HFF-Myc (cell line): ENCODE data around the gene CREB1.
A peak's percentile ranks its signal among the peaks of the same experiment; 100 is the strongest.

Experiments
- DNase-seq: peaks from one replicate; pipeline ENCODE4 v3.0.0-alpha.2; 2011; ENCODE audit warnings: low read depth; ENCODE audit errors: extremely low read depth
- H3K4me3 ChIP-seq: replicated peaks from 2 replicates; pipeline ENCODE4 v1.5.1; 2011; ENCODE audit warnings: low read depth, mild to moderate bottlenecking, control low read depth, low read length
- CTCF ChIP-seq: IDR thresholded peaks from 2 replicates; pipeline ENCODE4 v1.5.1; 2012; ENCODE audit warnings: mild to moderate bottlenecking, low read depth, low read length, control low read depth; ENCODE audit errors: missing control alignments

The CREB1 gene

GRCh38 chr2:207523005-207523404, 6.8 kb upstream of the CREB1 start:
- TF ChIP-seq CTCF: no peak
- H3K4me3 ChIP-seq: no peak overlapping the region
- no peak for DNase-seq

GRCh38 chr2:207525296-207525695, 4.5 kb upstream of the CREB1 start:
- TF ChIP-seq CTCF: no peak
- H3K4me3 ChIP-seq: no peak overlapping the region

GRCh38 chr2:207528980-207529329, 807 bp upstream of the CREB1 start:
- TF ChIP-seq CTCF: no peak
- no peak for DNase-seq
- H3K4me3 ChIP-seq: peak overlapping the region; percentile 70

More at GRCh38 chr2:207525296-207525695, 4.5 kb upstream of the CREB1 start:
- no peak for DNase-seq

- no peak for TF ChIP-seq CTCF
- peak overlapping the region; percentile 94 for H3K4me3 ChIP-seq
- no peak for DNase-seq
Observed at GRCh38 chr2:207530160-207531031, 634 bp downstream of the CREB1 start.

GRCh38 chr2:207531032-207531952, 1.5 kb downstream of the CREB1 start:
- peak overlapping the region; percentile 94 for H3K4me3 ChIP-seq
- no peak for TF ChIP-seq CTCF
- DNase-seq: no peak

- no peak for TF ChIP-seq CTCF
- DNase-seq: no peak
- H3K4me3 ChIP-seq: no peak overlapping the region
Observed at GRCh38 chr2:207532676-207533075, 2.9 kb downstream of the CREB1 start.
